GM19328 (cell line): ENCODE data around the gene LUC7L2.
"Not testable (repeated sequence)": the region's sequence is repeated elsewhere in the genome, so short reads cannot be mapped to it uniquely, and the experiment has no call there.

Experiments
- ATAC-seq: cut with Tn5 transposase; IDR thresholded peaks from one replicate; pipeline ENCODE4 v1.9.1; 2021; ENCODE audit warnings: mild to moderate bottlenecking, moderate library complexity; ENCODE audit not compliant: unreplicated experiment

LUC7L2 gene

DNA sequence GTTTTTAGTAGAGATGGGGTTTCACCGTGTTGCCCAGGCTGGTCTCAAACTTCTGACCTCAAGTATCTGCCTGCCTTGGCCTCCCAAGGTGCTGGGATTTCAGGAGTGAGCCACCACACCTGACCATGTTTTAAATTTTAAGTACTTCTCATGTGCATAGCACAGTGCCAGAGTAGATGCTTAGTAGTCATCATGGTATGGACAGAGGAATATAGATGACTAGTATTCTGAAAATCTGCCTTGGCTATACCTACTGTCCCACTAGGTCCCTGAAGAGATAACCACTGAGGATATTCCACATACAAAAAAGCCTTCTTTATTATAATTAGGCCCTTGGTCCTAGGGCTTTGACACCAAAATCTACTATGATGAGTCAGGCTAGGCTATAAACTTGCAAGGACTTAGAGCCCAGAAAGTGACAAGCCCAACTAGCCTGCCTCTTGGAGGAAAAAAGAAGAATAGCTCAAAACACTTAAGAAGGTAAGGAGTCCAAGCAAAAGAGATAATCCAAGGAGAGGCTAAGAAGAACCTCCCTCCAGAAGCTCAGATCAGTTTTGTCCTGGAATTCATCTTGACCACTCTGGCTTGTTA lies 34.0 kb downstream of the LUC7L2 start:
- ATAC-seq = no peak

- no peak for ATAC-seq
These were observed 34.8 kb downstream of the LUC7L2 start for GRCh38 chr7:139394540-139394939.

DNA sequence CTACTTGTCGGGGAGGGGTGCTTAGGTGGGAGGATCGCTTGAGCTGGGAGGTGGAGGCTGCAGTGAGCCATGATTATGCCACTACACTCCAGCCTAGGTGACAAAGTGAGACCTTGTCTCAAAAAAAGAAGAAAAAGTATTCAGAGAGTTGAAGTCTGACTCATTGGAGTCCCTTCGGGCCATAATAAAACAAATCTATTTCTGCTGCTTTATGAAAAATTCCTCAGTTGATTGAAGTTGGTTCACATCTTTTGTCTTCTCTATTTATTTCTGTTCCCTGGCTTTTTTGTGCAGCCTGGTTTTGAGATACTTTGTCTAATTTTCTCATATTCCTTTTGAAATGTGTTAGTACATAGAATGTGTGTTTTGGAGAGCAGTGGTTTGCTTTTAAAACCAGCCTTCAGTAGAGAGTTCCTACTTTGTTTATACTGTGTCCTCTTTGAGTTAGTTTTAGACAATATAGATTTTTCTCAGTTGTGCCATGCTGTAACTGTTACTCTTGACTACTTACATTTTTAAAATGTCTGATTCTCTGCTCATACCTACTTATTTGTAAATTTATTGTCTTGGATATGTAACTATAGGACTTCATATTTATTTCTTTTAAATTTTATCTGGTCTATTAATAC lies 36.7 kb downstream of the LUC7L2 start:
- ATAC-seq = no peak

DNA sequence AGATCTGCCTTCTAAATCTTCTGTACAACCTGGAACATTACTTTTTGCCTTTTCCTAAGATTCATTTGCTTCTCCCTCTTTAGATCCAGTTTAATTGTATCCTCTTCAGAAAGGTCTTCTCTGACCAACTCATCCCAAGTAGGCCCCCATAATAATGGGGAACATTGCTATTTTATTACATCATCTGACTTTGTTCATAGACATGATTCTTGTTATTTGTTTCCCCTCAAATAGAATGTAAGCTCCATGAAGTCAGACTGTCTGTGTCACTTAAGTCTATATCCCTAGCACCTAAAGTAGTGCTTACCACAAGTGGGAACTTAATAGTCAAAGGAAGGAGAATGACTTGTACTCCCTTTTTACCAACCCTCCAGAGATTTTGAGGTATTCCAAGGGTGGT lies 37.5 kb downstream of the LUC7L2 start:
- no peak for ATAC-seq

GRCh38 chr7:139403601-139404000 lies 43.9 kb downstream of the LUC7L2 start:
- ATAC-seq = no peak

DNA sequence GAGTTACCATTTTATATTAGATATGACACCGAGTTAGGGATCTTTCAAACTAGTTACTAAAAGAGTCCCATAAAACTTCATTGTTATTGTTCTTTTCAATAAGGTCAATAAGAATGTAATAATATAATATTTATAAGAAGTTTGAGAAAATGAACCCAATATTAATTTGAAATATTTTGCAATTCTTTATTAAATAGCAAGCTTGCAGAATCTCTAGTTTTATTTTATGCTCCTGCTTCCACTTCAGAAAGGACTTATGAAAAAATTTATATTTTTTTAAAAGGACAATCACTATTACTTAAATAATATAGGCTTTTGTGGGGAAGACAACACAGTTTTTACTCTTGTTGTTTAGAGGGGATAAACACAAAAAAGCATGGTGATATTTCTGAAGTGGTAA lies 47.9 kb downstream of the LUC7L2 start:
- no peak for ATAC-seq

DNA sequence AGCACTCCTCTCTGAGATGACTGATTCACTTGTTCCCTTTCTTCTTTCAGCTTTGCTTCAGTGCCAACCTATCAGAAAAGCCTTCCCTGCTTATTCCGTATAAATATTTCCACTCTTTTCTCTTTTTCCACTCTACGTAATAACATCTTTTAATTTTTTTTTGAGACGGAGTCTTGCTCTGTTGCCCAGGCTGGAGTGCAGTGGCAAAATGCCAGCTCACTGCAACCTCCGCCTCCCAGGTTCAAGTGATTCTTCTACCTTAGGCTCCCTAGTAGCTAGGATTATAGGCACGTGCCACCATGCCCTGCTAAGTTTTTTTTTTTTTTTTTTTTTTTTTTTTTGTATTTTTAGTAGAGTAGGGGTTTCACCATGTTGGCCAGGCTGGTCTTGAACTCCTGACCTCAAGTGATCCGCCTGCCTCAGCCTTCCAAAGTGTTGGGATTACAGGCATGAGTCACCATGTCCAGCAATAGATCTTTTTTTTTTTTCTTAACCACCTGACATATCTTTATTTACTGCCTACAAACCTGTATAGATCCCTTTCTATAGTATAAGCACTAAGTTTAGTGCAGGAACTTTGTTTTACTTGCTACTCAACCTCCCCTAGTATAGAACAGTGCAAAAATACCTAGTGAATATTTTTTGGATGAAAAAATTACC lies 55.2 kb downstream of the LUC7L2 start:
- not testable (repeated sequence) for ATAC-seq

DNA sequence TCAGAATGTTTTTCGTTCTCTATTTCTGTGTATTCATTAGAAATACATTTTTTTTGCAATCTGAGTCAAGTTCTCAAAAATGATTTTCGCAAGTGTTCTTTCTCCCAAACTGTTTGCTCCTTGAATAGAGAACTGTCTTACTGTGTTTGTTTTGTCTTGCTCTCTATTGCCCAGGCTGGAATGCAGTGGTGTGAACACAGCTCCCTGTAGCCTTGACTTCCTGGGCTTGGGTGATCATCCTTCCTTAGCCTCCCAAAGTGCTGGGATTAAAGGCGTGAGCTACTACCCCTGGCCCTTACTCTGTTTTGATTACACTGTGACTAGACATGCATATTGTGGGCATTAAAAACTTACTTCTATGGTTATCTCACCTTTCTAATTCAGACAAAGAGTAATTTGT lies 56.7 kb downstream of the LUC7L2 start:
- ATAC-seq = no peak

DNA sequence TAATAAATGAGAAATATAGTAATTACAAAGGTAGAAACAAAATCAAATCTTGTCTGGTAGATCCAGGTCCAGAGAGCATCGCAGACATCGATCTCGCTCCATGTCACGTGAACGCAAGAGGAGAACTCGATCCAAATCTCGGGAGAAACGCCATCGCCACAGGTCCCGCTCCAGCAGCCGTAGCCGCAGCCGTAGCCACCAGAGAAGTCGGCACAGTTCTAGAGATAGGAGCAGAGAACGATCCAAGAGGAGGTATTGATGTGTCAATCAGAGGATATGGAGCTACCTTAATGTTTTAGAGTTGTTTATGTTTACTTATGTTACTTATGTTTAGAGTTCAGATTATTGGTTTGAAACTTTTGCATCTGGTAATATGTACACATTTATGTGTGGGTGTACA lies 57.8 kb downstream of the LUC7L2 start:
- no peak for ATAC-seq

DNA sequence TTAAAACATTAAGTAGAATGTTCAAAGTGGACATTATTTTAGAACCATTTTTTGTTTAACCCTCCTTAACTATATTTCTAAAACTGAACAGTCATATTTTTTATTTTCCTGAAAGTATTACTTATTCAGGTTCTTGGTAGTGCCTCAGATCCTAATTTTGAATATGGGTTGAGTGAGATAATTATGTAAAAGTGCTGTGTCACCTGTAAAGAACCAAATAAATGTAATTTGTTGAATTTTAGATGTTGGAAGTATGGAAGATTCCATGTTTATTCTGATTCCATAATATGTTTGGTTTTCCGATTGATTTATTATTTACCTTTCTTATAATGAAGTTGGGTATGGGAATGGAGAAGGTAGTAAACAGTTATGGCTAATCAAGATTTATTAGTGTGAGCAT lies 61.4 kb downstream of the LUC7L2 start:
- no peak for ATAC-seq

DNA sequence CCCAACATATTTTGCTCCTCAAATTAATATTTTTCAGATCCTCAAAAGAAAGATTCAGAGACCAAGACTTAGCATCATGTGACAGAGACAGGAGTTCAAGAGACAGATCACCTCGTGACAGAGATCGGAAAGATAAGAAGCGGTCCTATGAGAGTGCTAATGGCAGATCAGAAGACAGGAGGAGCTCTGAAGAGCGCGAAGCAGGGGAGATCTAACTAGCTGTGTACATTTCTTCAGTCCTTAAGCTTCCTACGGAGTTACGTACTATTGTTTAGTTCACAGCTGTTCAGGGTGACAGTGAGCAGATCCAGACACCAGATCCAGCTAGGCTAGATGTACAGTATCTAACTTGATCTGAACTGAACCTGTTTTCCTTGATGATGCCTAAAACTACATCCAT lies 62.4 kb downstream of the LUC7L2 start:
- no peak for ATAC-seq

- ATAC-seq = no peak
These were observed 63.4 kb downstream of the LUC7L2 start for GRCh38 chr7:139423091-139423490.

DNA sequence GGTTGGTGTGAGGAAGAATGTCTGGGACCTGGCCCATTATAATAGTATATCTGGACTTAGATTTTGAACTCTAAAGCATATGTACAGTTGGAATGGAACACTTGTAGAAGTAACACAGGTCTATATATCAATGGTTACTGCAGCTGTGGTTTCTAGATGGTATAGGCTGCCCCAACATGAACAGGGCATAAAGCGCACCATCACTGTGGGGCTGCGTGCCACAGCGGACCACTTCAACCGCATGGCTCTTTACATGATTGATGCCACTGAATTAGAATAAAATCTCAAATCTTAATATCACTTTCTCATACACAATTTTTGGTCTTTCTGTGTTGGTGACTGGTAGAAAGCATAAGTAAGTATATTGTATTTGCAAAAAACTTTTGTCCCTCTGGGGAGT lies 64.3 kb downstream of the LUC7L2 start:
- no peak for ATAC-seq

DNA sequence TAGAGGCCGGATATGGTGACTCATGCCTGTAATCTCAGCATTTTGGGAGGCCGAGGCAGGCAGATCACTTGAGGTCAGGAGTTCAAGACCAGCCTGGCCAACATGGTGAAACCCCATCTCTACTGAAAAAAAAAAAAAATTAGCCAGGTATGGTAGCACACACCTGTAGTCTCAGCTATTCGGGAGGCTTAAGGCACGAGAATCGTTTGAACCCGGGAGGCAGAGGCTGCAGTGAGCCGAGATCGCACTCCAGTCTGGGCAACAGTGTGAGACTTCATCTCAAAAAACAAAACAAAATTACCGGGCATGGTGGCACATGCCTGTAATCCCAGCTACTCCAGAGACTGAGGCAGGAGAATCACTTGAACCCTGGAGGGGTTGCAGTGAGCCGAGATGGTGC lies 66.0 kb downstream of the LUC7L2 start:
- ATAC-seq = not testable (repeated sequence)

GRCh38 chr7:139426258-139427028 lies 66.7 kb downstream of the LUC7L2 start:
- no peak for ATAC-seq

DNA sequence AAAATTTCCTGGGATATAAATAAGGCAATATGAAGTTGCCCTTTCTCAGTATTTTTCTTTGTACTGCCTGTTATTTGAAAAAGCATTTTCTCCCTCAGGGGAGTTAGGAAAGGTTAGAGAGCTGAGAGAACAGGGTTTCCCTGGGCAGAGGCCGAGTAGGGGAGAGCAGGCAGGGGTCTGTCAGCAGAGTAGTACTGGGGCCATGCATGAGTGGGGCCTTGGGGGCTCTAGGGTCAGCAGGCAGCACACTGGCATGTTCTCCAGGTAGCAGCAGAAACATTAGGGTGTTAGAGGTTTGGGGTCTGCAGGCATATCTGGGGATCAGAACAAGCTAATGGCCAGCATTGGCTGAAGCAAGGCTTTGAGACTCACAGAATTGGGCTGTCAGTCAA lies 67.3 kb downstream of the LUC7L2 start:
- ATAC-seq = no peak

DNA sequence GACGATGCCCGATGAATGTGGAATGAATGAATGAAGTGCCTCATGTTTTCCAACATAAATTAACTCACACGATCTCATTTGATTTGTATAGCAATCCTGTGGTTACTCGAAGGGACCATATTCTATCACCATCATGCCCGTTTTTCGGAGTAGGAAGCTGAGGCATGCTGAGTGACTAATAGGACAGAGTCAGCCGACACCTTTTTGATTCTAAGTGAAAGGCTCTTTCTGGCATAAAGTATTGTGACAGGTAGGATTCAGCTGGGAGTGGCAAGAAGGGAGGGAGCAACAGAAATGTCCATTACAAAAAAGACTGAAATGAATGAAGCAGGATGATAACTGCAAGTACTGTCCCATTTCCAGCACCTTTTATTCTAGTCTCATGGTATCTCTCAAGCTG lies 68.1 kb downstream of the LUC7L2 start:
- no peak for ATAC-seq

DNA sequence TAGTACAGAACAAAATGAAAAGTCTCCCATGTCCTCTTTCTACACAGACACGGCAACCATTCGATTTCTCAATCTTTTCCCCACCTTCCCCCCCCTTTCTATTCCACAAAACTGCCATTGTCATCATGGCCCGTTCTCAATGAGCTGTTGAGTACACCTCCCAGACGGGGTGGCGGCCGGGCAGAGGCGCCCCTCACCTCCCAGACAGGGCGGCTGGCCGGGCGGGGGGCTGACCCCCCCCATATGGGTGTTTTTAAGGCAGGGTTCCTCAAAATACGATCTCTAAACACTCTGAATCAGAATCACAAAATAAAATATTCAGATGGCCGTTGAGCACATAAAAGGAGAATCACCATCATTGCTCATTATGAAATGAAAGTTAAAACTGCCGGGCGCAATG lies 70.0 kb downstream of the LUC7L2 start:
- ATAC-seq = not testable (repeated sequence)

- ATAC-seq = no peak
These were observed 70.7 kb downstream of the LUC7L2 start for GRCh38 chr7:139430443-139430842.

- ATAC-seq = no peak
These were observed 71.3 kb downstream of the LUC7L2 start for GRCh38 chr7:139431010-139431409.

DNA sequence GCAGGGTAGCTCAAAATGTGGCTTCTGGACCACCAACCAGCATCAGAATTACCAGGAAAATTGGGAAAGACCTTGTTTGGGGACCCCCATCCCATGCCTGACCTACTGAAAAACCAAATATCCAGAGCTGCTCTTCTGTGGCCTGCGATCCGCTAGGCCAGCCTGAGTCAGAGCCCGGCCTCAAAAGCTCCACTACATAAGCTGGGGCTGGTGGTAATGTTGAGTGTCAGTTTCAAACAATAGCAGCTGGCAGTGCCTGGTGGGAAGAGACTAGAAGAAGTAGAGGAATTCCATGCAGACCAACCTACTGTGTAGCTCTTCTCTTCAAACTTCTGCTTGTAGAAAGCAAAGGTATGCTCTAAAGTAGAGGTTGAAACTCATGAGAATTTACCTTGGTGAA lies 71.8 kb downstream of the LUC7L2 start:
- no peak for ATAC-seq

DNA sequence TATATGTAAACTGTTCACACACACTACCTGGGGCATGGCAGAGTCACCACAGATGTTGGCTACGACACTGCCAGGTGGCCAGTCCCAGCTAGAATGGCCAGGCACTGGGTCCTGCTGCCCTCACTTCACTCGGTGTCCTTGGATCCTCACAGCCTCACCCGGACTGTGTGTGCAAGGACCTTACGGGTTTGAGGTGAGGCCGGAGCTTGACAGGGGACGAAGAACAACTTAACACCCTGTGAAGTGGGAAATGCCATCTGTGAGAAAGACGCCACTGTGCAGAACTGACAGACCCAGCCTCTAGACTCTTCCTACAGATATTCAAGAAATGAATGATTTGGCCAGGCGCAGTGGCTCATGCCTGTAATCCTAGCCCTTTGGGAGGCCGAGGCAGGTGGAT lies 77.1 kb downstream of the LUC7L2 start:
- no peak for ATAC-seq
